Hepatic stellate cell (primary cell): ENCODE data around the gene LRR1.
"Not testable (repeated sequence)": the region's sequence is repeated elsewhere in the genome, so short reads cannot be mapped to it uniquely, and the experiment has no call there.

Experiments used
- DNase-seq: peaks from one replicate; pipeline ENCODE4 v3.0.0; 2011; ENCODE audit warnings: low spot score

LRR1 gene

DNA sequence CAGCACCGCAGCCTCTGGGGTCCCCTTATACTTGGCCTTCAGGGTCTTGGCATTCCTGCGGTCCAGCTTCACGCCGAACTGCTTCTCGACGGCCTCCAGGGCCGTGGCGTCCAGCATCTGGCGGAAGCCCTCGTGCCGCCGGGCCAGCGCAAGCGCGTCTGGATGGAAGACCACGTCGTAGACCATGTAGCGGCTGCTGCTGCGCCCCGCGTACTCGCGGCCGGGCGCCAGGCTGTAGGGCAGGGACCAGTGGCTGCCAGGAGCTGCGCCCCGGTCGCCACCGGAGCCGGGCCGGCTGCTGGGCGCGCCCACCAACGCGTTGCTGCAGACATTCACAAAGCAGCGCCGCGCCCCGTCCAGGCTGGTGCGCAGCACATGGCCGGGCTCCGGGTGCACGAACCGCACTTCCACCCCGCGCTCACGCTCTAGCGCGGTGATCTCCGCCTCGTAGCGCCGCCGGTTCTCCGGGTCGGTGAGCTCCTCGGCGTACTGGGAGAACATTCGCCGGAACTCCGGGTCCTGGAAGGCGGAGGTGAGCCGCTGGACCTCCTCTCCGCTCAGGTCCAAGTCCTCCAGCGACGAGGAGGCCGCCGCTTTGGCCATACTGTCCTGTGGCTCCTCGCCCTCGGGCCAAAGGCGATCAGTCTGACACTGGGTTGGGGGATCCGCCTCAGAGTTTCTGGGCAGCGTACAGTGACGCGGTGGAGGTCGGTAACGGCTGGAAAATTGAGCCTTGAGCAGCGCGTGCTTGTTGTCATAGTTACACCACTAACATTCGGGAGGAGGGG lies 36.0 kb downstream of the LRR1 start, which contains the start of gene DNAAF2:
DNAAF2 (minus strand) TSS at position 698 of the 788 bp plus-strand sequence; CDS start at position 603, 95 bp downstream.
- peak; percentile 78 for DNase-seq

DNA sequence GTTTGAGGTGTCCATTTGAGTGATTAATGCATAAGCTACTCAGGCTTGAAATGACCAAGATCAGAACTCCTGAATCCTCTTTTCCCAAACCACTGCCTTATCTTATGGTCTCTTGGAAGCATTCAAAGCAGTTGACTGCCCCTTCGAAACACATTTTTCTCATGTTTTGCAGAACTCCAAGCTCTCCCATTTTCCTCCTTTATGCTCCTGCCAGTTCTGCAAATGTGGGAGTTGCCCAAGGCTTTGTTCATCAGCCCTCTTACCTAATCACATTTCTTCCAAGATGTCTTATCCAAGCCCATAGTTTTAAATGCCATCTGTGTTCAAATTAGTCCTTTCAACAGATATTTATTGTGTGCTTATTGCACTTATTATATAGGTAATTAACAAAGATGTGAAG lies 38.1 kb downstream of the LRR1 start:
- no peak for DNase-seq

- DNase-seq, result no peak
These were observed 38.9 kb downstream of the LRR1 start for GRCh38 chr14:49637534-49638078.

DNA sequence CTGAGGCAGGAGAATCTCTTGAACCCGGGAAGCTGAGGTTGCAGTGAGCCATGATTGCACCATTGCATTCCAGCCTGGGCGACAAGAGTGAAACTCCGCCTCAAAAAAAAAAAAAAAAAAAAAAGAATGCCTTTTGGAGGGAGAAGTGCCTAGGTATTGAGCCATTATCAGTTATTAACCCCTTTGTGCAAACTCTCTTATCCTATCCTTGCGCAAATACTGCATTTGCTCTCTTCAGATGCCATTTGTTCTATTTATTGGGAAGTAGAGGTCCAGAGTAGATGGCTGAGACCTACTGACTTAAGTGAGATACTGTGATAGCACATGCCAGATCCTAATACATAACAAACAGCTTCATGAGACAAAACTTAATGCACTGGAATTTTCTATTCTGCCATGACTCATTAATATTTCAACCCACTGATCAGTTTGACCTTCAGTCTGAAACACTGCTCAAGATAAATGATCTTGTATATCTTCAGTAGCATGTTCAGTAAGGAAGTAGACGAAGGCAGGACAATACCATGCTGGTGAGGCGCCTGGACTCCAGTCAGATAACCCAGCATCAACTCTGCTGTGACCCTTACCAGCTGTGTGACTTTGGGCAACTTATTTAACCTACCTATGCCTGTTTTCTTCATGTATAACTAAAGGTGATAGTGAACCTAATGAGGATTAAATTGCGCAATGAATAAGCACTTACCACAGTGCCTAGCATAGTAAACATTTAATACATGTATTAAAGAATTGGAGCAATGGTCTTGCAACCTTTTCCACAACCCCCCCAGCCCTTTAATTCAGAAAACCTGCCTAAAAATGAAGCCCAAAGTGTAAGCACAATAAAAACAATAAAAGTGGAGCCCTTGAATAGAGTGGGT lies 42.0 kb downstream of the LRR1 start:
- DNase-seq, result no peak

- no peak for DNase-seq
These were observed 43.0 kb downstream of the LRR1 start for GRCh38 chr14:49641697-49642129.

DNA sequence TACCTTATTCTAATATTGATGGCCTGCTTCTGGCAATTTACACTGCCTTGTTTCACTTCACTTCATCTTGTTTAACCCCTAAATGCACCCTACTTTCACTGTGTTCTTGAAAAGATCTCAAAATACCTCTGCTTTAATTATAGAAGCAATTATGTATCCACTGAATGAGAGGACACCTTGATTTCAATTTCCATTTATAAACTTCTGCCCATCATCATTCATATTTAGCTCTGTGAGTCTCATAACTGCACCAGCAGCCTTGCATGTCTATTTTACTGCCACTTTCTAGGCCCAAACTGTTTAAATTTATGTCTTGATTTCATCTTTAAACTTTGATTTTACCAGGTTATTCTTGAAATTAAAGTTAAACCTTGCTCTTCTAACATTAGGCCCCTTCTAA lies 43.4 kb downstream of the LRR1 start:
- no peak for DNase-seq

DNA sequence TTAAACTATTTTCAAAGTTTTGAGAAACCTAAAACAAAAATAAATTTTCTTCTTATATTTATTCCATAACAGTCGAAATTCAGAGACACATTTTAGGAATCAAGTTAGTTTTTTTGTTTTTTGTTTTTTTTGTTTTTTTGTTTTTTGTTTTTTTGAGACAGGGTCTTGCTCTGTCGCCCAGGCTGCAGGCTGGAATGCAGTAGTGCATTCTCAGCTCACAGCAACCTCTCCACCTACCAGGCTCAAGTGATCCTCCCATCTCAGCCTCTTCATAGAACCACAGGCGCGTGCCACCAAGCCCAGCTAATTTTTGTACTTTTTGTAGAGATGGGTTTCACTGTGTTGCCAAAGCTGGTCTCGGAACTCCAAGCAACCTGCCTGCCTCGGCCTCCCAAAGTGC lies 54.8 kb downstream of the LRR1 start:
- DNase-seq, result no peak

DNA sequence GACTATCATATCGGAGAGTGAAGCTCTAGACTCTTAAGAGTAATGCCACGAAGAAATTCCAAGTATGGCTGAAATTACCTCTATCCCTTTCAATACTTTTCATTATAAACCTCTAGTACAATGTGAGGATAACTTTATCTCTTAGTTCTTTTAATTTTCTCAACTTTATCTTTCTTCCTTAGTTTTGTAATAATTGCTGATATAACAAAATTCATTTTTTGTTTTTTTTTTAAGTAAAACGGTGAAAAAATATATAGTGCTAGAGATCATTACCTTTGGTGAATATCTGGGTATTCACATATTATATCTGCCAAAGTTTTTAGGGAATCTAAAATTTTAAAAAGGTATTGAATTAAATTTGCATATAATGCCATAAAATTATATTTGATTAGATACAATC lies 55.8 kb downstream of the LRR1 start:
- no peak for DNase-seq

GRCh38 chr14:49657500-49657899 lies 58.8 kb downstream of the LRR1 start:
- DNase-seq, result not testable (repeated sequence)

DNA sequence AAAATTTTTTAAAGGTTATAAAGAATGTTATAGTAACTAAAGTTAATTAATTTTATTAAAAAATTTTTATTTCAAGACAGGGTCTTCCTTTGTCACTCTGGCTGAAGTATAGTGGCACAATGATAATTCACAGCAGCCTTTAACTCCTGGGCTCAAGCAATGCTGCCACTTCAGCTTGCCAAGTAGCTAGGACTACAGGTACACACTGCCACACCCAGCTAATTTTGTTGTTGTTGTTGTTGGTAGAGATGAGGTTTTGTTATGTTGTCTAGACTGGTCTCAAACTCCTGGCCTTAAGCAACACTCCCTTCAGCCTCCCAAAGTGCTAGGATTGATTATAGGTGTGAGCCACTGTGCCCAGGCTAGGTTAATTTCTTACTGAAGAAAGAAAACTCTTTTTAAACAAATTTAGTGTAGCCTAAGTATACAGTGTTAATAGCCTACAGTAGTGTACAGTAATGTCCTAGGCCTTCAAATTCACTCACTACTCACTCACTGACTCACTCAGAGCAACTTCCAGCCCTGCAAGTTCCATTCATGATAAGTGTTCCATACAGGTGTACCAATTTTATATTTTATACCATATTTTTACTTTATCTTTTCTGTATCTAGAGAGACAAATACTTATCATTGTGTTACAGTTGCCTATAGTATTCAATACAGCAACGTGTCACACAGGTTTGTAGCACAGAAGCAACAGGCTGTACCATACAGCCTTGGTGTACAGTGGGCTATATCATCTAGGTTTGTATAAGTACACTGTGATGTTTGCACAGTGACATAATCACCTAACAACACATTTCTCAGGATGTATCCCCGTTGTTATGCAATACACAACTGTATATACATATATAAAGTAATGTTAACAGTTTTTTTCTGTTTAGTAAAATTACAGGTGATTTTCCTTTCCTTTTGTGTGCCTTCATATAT lies 61.1 kb downstream of the LRR1 start:
- DNase-seq, result no peak
